Cardiac septum (tissue), 1 donor: ENCODE results near the gene RAB10. TPM values are rescaled to one million over a fixed set of nuclear protein-coding genes. Genes with fewer than 3 reads are reported as not detected.

Experiments used
- DNase-seq: peaks from one replicate; pipeline ENCODE4 v3.0.0-alpha.2; 2020; ENCODE audit warnings: low spot score
- intact Hi-C: fragments of 100-400 bp; cut with DNase I; formaldehyde crosslinking; loops from one replicate; pipeline ENCODE4 v1.14.0; 2022
- total RNA-seq: library from RNA; stranded (reverse); fragmentation: NEBNext Ultra II Directional; extraction: Animal tissue kit (Norgen Biotek cat#: 25700); gene quantifications from one replicate; pipeline ENCODE4 v1.2.1, GENCODE V29; 2021
- donor health status: DM: no; HTN: no; CAD: no.

Gene RAB10
- total RNA-seq, 1 donor from 2014 or later = 79.4 TPM

- no peak for DNase-seq
- intact Hi-C loops = no loop called here
Observed at GRCh38 chr2:26185954-26186770, 152.3 kb downstream of the RAB10 start.

Other genes starting within 250 kb of the RAB10 start
- 24.1 TPM for gene ASXL2, start 155.6 kb upstream of the RAB10 start, total RNA-seq
- 5.5 TPM for gene KIF3C, start 51.6 kb upstream of the RAB10 start, total RNA-seq
- gene GAREM2, start 139.0 kb downstream of the RAB10 start, total RNA-seq = 1.1 TPM
- gene HADHA, start 210.5 kb downstream of the RAB10 start, total RNA-seq = 244 TPM
- 532 TPM for gene HADHB, start 210.9 kb downstream of the RAB10 start, total RNA-seq